Upper lobe of left lung (tissue), 4 donors: ENCODE data around the gene BLTP3A.
"Not testable (repeated sequence)": the region's sequence is repeated elsewhere in the genome, so short reads cannot be mapped to it uniquely, and the experiment has no call there.

ENCODE experiments used
- CTCF ChIP-seq, 6 experiments: fragments of 450-650 bp in 4 of 6; fragments of 200-600 bp in 2 of 6; sonication (generic) in 2 of 6; IDR thresholded peaks; one replicate each; pipeline ENCODE4 v1.5.1; 2016 to 2019; ENCODE audit warnings: antibody characterized with exemption in 6 of 6
- EP300 ChIP-seq, 4 donors: sonication (generic); formaldehyde crosslinking; IDR thresholded peaks; one replicate each; pipeline ENCODE4 v1.5.1; 2017; ENCODE audit warnings: antibody characterized with exemption in 4 of 4, control low read depth in 2 of 4
- POLR2A ChIP-seq, 4 donors: fragments of 450-650 bp; IDR thresholded peaks; one replicate each; pipeline ENCODE4 v1.5.1; 2016 to 2017; ENCODE audit warnings: antibody characterized with exemption in 4 of 4, mild to moderate bottlenecking in 2 of 4
- POLR2AphosphoS5 ChIP-seq, 2 donors: sonication (generic); formaldehyde crosslinking; IDR thresholded peaks; one replicate each; pipeline ENCODE4 v1.5.1; 2017; ENCODE audit warnings: antibody characterized with exemption in 2 of 2

GRCh38 chr6:34809419-34809818 lies 17.5 kb downstream of the BLTP3A start:
- TF ChIP-seq CTCF, POLR2AphosphoS5, POLR2A, EP300 (IDR thresholded peaks at IDR 0.05): not testable (repeated sequence)
